ENCODE results near the gene NUMBL. TPM values are rescaled to one million over a fixed set of nuclear protein-coding genes. Genes with fewer than 3 reads are reported as not detected.

Gene NUMBL
- total and polyA plus RNA-seq, 9 of the 15 experiments (the other 6 are each of a cell fraction or from before 2014, with no cell fraction given), result 0.39 to 38.6 (median 6.6) TPM

GRCh38 chr19:40662925-40663694, 27.3 kb downstream of the NUMBL start (continued):
- TF ChIP-seq, protein P1, sequence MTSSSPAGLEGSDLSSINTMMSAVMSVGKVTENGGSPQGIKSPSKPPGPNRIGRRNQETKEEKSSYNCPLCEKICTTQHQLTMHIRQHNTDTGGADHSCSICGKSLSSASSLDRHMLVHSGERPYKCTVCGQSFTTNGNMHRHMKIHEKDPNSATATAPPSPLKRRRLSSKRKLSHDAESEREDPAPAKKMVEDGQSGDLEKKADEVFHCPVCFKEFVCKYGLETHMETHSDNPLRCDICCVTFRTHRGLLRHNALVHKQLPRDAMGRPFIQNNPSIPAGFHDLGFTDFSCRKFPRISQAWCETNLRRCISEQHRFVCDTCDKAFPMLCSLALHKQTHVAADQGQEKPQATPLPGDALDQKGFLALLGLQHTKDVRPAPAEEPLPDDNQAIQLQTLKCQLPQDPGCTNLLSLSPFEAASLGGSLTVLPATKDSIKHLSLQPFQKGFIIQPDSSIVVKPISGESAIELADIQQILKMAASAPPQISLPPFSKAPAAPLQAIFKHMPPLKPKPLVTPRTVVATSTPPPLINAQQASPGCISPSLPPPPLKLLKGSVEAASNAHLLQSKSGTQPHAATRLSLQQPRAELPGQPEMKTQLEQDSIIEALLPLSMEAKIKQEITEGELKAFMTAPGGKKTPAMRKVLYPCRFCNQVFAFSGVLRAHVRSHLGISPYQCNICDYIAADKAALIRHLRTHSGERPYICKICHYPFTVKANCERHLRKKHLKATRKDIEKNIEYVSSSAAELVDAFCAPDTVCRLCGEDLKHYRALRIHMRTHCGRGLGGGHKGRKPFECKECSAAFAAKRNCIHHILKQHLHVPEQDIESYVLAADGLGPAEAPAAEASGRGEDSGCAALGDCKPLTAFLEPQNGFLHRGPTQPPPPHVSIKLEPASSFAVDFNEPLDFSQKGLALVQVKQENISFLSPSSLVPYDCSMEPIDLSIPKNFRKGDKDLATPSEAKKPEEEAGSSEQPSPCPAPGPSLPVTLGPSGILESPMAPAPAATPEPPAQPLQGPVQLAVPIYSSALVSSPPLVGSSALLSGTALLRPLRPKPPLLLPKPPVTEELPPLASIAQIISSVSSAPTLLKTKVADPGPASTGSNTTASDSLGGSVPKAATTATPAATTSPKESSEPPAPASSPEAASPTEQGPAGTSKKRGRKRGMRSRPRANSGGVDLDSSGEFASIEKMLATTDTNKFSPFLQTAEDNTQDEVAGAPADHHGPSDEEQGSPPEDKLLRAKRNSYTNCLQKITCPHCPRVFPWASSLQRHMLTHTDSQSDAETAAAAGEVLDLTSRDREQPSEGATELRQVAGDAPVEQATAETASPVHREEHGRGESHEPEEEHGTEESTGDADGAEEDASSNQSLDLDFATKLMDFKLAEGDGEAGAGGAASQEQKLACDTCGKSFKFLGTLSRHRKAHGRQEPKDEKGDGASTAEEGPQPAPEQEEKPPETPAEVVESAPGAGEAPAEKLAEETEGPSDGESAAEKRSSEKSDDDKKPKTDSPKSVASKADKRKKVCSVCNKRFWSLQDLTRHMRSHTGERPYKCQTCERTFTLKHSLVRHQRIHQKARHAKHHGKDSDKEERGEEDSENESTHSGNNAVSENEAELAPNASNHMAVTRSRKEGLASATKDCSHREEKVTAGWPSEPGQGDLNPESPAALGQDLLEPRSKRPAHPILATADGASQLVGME (CRISPR knock-in tag; IDR thresholded peaks at IDR 0.05), result no peak
- TF ChIP-seq RAD51 (IDR thresholded peaks at IDR 0.05; ENCODE audit: borderline replicate concordance, low read depth) (peak; percentile 89), HINFP (tag; conservative IDR thresholded peaks at IDR 0.05; ENCODE audit: low read depth) (no peak)

All from K562 (cell line).